ENCODE data around the gene KCNK7.

DNA sequence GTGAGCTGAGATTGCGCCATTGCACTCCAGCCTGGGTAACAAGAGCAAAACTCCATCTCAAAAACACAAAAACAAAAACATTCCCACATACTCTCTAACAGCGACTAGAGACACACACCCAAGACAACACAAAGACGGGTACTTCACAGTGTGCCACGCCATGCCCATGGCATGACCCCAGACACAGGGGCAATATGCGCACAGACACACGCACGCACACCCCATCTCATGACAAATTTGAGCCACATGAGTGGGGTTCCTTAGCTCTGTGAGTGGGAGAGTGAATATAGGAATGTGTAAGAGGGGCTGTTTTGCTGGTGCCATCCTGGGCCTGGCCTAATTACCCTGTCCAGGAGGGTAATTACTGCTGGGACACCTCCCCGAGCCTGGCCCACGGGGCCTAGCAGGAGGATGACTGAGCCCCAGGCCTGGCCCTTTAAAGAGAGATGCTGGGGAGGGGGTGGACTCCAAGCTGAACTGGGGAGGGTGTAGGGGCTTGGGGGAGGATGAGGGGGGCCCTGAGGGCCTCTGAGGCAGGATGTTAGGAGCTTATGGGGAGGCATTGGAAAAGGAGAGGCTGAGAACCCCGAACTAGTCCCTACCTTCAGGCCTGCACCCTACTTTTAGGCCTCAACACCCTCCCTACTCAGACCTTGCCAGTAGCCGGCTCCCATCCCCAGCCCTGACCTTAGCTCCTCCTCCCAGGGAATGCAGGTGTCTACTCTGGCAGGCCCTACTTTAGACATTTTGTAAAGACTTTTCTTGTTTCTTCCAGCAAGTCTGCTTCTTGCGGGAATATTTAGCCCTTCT lies 38.9 kb downstream of the KCNK7 start:
- TF ChIP-seq, protein P1, sequence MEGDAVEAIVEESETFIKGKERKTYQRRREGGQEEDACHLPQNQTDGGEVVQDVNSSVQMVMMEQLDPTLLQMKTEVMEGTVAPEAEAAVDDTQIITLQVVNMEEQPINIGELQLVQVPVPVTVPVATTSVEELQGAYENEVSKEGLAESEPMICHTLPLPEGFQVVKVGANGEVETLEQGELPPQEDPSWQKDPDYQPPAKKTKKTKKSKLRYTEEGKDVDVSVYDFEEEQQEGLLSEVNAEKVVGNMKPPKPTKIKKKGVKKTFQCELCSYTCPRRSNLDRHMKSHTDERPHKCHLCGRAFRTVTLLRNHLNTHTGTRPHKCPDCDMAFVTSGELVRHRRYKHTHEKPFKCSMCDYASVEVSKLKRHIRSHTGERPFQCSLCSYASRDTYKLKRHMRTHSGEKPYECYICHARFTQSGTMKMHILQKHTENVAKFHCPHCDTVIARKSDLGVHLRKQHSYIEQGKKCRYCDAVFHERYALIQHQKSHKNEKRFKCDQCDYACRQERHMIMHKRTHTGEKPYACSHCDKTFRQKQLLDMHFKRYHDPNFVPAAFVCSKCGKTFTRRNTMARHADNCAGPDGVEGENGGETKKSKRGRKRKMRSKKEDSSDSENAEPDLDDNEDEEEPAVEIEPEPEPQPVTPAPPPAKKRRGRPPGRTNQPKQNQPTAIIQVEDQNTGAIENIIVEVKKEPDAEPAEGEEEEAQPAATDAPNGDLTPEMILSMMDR (IDR thresholded peaks at IDR 0.05), result no peak
- TF ChIP-seq POLR2A (IDR thresholded peaks at IDR 0.05) (no peak), POLR2AphosphoS5 (IDR thresholded peaks at IDR 0.05; ENCODE audit: insufficient read depth in 1 of 2, low read depth in 1 of 2) (no peak)
